Limb (tissue), 2 donors: ENCODE results near the gene FGF9.

Source experiments
- DNase-seq, 2 donors: peaks; one replicate each; pipeline ENCODE4 v3.0.0-alpha.2; 2016; ENCODE audit errors: extremely low spot score in 2 of 2

FGF9 gene

DNA sequence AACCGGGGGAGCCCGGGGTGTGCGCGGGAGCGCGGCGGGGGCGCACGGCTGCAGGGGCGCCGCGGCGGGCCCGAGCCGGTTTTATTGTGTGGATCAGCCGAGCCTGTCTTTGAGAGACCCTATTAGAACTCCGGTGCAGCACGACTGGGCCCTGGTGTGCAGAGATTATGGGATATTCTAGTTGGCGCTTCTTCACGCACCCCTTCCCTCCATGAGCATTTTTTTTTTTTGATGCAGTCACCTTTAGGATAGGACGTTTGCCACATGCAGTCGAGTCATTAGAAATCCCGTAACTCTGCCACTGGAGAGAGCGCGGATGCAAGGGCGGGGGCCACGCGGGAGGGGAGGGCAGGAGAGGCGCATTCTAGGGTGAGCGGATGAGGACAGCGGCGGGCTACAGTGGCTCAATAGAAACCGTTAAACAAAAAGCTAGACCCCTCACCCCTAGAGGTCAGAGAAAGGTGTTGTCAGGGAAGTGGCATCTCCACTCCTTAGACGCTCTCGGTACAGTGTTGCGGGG lies 3.7 kb downstream of the FGF9 start:
- peak in 1 of 2 donors; percentile 62 for DNase-seq

DNA sequence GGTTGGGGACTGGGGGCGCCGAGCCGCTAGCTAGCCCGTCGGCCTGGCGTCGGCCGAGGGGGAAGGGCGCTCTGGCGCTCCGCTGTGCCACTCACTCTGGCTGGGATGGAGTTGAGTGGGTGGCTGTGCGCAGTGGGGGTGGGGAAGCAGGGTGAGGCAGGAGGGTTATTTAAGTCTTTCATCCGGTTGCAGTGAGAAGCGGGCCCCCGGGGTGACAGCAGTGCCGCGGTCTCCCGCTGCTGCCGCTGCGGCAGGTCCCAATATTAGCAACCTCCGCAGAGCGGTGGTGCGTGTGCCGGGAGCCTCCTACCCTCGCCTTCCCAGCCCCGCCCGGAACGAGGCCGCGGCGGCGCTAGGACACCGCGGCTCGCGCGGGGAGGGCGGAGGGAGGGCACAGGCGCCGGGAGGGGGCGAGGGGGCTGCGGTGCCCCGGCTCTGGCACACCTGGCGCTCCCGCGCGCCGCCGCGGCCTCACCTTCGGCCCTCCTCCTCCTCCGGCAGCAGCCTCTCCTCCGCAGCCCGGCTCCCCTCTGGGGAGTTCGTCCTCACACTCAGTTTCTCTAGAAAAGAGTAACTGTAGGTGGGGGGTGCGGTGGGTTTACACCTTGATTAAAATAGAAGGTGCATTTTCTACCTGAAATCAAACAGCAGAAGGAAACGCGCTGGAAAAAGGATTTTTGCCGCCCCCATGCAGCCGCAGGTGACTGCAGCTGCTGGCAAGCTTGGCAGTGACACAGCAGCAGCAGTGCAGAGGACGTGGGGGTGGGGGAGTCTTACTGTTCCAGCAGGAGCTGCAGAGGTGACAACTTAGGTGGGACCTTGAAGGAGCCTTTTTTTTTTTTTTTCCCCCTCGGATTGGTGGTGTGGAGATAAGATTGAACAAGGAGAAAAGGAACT lies 4.5 kb downstream of the FGF9 start:
- peak; percentile 17 to 73 for DNase-seq

DNA sequence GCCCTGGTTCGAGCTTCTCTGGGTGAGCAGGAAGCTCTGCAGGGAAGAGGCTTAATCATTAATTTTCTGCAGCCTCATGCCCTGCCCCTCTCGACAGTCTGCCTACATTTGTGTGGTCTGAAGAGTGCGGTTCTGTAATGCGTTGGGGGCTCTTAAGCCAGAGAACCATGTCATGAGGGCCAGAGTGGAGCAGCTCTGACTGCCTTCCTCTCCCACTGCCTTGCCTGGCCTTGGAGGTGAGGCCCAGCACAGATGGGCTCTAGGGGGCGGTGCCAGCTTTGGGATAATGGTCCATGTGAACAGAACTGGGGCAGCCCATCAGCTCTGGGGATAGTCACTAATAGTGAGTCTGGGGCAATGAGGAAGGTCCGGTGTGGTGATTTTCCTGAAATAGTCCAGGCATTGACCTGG lies 5.7 kb downstream of the FGF9 start:
- DNase-seq, result no peak

DNA sequence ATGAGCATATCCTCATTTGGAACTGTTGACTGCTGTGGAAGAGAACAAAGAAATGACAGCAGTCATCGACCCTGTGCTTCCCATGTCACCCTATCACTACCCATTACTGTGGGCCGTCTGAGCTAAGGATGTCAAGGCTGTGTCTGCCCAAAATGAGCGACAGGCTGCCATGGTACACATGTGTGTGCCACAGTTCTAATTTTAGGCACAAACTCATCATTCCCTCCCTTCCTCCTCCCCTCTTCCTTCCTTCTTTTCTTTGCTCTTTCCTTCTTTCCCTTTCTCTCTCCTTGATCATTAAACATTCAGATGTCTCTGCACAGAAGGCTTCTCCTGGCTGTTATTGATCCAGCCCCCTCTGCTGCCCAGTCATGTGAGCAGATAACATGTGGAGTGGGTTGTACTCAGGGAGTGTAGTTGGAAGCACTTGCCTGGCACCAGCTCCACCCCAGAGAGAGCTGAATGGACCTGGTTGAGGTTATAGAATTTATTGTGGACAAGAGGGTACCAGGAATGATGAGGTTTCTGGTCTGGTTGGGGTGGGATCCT lies 6.3 kb downstream of the FGF9 start:
- DNase-seq, result no peak

DNA sequence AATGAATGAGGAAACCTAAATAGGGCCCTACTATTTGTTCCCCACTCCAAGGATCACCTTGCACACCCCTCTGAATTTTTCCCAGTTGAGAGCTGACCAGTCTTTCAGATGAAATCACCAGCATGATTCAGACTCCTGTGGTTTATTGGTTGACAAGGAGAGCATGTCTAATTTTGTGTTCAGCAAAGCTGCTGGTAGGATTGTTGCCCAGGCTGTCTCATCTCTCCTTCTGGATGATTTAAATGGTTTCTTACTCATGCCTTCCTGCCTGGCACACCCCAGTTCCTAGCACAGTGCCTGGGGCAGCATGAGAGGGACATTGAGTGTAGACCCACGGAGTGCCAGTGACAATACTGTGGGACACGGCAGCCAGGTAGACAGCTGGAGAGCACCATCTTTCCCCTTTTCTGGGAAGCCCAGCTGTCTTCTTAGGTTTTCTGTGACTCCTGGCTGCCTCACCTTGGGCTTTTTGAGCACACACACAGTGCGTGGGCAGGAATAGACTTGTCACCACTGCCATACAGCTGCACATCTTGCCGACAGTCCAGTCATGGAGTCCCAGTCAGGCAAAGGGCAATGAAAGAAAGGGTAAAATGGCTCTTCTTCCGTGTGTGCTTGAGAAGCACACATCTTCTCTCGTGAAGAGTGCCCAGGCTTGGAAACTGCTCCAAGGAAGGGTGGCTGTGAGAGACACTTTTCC lies 12.3 kb downstream of the FGF9 start:
- no peak for DNase-seq

DNA sequence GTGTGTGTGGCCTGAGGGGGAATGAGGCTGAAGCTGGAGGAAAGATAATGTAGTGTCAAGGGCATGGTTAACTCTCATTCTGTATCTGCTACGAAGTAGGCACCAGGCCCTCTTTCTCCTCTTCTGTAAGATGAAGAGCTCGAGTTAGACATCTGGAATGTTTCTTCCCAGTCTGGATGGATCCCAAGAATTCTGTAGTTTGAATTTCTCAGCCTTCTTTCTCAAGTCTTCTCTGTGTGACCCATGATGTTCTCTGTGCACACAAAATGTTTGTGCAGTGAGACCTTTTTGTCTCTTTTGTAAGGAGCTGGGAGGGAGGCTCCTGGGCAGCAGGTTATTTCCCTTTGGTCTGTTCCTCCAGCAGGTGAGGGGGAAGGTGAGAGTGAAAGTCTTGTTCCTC lies 13.7 kb downstream of the FGF9 start:
- no peak for DNase-seq

DNA sequence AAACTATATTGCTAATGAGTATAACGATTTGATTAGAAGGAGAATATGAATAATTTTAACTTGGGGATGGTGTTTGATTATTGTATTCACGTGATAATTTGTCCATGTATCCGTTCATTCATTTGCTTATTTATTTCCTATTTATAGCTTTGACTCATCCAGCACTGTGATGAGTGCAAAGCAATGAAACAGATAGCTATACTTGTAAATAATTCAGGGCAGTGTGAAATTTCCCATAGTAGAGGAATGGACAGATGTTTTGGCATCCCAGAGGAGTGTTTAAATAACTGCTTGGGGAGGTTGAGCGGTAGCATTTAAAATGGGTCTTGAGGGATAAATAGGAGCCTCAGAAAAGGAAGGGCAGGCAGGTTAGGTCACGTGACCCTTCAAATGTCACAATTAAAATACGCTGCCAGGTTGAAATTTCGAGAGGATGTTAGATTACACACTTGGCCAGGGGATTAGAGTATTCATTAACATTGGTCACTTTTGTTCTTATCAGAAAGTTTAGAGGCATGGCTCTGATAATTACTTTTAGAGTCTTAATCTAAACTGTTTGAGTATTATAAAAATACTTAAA lies 14.7 kb downstream of the FGF9 start:
- no peak for DNase-seq

DNA sequence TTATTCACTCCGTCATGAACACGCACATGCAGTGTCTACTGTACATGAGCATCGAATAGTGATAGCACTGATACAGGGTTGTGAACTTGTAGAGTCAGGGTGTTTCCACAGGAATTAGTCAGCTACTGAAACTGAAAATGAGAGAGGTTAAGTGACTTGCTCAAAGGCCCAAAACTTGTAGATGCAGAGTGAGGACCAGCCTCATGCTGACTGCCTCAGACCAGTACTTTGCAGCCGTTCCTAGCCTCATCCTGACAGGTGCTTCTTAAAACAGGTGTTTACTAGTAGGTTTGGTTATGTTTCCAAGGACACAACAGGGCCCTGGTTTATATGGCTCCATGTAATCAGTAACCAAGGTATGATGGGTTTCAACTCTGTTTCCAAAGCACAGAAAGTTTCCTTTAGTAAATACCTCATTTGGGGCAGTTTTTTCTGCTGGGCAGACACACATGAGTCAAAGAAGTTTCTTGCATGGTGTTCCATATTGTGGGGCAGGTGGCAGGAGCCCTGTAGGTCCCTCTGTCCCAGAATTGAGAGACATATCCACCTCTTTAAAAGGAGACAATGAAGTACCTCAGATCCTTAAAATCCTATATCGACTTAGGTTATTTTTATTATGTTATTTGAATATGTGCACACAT lies 16.0 kb downstream of the FGF9 start:
- DNase-seq, result no peak

DNA sequence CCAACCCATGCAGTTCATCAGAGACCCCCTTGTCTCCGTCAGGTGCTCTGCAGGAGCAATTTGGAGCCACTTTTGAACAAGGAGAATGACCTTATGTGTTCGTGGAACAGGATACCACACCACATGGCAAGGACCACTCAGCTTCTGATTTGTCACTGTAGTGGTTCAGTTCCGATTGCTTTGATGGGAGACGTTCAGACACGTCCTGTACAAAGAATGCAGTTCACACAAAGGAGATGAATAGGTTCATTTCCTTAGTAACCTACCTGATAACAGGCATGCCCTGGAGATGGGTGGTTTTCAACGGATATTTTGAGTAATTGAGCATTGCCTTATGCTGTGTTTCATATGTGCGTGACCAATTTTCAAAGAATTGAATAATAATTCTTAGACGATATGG lies 17.2 kb downstream of the FGF9 start:
- no peak for DNase-seq

DNA sequence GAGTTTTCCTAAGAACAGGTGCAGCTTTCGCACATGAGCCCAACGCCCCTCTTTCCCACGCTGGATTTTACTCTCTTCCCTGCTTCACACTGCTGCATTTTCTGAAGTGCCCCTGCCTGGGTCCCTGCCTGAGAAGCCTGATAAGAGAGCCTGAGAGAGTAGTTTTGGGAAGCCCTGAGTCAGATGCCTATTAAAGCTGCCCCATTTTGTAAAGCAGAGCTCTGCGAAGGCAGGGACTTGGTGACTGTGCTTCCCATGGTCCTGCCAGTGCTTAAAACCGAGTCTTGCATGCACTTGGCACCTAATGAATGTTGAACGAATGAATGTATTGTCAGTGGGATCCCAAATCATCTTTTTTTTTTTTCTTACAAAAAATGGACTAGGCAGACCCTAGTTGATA lies 18.2 kb downstream of the FGF9 start:
- no peak for DNase-seq

DNA sequence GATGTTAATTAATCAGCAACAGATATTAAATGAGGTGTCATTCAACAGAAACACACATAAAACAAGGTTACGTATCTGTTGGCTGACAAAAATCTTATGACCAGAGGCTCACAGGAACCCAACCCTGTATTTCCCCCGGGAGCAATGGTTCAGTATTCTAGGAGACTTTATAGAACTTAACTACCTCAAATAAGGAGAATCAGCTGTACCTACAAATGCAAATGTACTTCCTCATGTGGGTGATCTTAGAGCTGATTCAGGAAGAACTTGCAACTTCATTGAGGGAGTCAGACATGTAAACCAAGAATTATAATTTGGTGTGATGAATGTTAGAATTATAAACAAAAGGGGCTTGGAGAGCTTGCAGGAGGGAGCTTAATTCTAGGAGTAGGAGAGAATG lies 20.1 kb downstream of the FGF9 start:
- no peak for DNase-seq

DNA sequence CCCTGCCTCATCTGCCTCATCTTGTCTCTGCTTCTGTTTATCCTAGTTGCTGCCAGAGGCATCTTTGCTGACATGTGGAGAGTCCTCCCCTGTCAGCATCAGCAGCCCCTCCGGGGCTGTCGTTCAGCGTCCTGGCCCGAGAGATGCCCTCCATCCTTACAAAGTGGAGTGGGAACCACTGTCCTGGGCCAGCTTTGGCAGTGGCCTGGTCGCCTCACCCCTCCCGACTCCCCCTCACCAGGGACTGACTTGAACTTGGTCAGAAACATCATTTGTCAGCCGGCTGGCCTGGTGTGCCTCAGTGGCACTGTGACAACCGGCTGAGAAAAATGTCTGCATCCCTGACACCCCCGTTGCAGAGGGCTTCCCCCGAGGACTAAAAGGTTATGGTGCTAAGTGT lies 20.6 kb downstream of the FGF9 start:
- no peak for DNase-seq

DNA sequence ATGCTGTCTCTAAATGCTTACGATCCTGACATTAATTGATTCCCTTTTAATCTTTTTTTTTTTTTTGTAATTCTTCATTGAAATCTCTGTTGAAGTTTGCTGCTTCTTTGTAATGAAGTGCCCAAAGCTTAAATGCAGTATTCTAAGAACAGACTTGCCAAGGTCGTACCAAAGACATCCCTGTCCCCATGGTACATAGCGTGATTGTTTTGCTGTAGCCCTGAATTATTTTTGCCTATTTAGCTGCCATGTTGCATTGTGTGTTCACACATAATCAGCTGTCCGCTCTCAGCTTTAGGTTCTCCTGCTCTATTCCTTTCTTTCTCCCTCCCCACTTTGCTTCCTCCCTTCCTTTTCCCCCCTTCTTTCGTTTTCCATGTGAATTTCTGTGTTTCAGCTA lies 21.1 kb downstream of the FGF9 start:
- DNase-seq, result no peak

DNA sequence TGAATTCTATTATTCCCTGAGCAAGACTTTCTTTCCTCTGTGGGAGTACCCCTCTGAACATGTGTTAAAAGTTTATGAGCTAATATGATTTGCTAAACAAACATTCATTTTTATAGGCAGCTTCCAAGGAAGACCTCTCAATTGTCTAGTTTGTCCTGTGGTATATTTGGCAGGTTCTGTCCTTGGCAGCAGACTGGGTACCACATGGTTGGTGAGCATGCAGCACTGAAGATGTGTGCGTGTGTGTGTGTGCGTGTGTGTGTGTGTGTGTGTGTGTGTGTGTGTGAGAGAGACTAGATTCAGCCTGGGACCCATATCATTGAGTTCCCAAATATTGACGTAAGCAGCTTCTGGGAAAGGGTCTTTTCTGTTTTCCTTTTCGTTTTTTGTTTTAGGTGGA lies 24.0 kb downstream of the FGF9 start:
- DNase-seq, result no peak

DNA sequence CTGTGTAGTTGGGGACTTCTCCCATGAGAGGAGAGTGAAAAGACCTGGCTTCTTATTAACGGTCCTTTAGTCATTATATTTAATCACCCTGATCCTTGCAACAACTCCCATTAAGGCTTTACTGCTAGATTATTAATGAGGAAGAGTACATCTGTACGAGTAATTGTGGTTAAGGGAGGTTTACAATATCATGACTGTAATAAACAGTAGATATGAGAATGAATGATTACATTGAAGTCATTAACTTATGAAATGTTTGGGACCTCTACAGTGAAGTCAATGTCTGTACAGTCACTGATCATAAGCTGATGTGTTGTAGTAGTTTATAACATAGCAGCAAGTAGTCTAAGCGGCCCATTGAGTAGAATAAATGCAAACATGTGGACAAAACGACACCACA lies 24.7 kb downstream of the FGF9 start:
- DNase-seq, result no peak

DNA sequence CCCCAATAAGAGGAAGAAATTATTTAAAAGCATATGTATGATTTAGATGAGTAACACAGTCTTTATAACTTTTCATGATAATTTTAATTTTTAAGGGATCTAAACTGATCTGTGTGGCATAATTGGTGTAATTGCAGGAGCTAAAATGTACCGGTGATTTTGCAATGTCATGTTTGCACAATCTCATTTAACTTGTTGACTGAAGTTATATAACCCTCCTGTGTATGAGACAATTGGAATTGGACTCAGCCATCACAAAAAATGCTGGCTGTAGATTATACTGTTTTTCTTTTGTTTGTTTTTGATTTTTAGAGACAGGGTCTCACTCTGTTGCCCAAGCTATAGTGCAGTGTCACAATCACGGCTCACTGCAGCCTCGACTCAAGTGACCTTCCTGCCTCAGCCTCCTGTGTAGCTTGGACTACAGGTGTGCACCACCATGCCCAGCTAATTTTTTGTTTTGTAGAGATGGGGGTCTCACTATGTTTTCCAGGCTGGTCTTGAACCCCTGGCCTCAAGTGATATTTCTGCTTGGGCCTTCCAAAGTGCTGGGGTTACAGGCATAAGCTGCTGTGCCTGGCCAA lies 26.1 kb downstream of the FGF9 start:
- no peak for DNase-seq

DNA sequence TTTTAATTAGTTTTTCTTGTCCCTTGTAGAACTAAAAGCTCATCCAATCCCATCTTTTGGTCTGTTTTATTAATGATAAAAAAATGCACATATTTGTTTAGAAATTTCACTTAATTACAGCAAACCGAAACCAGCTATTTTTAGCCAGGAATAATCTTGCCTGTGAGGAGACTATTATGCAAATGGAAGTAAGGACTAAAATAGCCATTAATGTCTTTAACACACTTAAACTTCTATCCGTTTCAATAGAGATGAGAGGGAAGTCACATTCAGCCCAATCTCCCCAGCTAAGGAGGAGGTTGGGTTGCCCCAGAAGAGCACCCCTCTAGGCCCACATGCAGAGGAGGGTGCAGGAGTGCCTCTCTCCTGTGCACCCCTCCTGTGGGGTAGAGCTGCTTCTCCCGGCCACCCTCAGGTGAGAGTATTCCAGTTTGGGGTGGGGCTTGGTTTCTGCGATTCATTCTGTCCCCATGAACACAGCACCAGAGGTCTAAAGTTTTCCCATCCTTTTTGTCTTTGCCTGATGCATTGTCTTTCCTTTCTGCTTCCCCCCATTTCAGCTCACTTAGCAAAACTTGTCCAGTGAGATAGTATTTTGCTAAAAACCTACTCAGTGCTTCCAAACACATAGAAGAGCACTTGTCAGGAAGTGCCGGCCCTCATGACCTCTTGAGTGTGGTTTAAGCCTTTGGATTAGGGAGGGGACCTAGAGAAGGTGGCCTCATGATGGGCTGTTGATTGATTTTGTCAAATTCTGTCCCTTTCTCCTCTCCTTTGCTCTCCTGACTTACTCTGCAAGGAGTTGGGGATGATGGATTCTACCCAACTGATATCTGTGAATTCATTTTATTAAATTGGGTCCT lies 28.2 kb downstream of the FGF9 start:
- no peak for DNase-seq

DNA sequence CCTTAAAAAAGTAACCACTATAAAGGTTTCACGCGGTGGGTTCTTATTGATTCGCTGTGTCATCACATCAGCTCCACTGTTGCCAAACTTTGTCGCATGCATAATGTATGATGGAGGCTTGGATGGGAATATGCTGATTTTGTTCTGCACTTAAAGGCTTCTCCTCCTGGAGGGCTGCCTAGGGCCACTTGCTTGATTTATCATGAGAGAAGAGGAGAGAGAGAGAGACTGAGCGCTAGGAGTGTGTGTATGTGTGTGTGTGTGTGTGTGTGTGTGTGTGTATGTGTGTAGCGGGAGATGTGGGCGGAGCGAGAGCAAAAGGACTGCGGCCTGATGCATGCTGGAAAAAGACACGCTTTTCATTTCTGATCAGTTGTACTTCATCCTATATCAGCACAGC lies 30.6 kb downstream of the FGF9 start:
- no peak for DNase-seq

DNA sequence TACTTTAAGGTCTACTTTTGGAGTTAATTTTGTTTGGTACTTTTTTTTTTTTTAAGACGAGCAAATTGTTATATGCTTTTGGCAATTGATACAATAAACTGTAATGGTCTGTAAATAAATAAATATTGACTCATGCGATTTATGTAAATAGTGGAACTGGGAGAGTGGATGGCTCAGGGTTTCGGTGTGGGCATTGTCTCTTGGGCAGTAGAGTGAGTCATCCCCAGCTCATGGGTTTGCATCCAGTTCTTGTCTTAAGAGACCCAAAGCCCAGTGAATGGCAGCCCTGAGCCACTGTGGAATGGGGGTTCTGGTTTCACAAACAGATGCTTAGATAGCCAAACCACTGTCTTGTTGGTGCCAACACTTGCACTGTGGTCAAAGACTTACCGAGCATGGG lies 33.0 kb downstream of the FGF9 start:
- no peak for DNase-seq

DNA sequence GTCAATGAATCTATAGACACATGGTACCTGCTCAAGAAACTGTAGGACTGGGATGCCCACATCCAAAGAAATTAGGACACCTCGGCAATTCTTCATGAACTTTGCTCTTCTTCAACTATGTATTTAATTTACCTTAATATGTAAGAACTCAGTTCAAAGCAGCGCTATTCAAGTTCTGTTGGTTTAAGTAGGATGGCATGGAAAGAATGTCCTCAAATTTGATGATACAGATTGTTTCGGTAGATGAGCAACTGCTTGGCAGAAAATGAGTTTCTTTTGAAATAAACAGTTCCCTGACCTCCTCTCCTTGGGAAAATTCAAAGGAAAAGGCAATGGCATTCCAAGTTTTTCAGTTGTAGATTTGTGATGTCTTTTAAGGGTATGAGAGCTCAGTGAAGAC lies 36.7 kb downstream of the FGF9 start:
- no peak for DNase-seq
